ENCODE data around the gene FSCB.

- TF ChIP-seq, protein P1, sequence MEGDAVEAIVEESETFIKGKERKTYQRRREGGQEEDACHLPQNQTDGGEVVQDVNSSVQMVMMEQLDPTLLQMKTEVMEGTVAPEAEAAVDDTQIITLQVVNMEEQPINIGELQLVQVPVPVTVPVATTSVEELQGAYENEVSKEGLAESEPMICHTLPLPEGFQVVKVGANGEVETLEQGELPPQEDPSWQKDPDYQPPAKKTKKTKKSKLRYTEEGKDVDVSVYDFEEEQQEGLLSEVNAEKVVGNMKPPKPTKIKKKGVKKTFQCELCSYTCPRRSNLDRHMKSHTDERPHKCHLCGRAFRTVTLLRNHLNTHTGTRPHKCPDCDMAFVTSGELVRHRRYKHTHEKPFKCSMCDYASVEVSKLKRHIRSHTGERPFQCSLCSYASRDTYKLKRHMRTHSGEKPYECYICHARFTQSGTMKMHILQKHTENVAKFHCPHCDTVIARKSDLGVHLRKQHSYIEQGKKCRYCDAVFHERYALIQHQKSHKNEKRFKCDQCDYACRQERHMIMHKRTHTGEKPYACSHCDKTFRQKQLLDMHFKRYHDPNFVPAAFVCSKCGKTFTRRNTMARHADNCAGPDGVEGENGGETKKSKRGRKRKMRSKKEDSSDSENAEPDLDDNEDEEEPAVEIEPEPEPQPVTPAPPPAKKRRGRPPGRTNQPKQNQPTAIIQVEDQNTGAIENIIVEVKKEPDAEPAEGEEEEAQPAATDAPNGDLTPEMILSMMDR (IDR thresholded peaks at IDR 0.05), result no peak
- no peak for TF ChIP-seq POLR2AphosphoS5 (IDR thresholded peaks at IDR 0.05)
- no peak for TF ChIP-seq POLR2A (IDR thresholded peaks at IDR 0.05)
Measured at GRCh38 chr14:44462381-44462780, 44.7 kb downstream of the FSCB start.

Measured in sigmoid colon (tissue), 4 donors.